Activated CD4-positive, alpha-beta T cell treated with anti-CD3 and anti-CD28 coated beads for 48 hours (primary cell): ENCODE data around the gene ABCB1.
"Not testable (repeated sequence)": the region's sequence is repeated elsewhere in the genome, so short reads cannot be mapped to it uniquely, and the experiment has no call there.

ENCODE experiments used
- DNase-seq: peaks from one replicate; pipeline ENCODE4 v3.0.0-alpha.2; 2020

The ABCB1 gene

DNA sequence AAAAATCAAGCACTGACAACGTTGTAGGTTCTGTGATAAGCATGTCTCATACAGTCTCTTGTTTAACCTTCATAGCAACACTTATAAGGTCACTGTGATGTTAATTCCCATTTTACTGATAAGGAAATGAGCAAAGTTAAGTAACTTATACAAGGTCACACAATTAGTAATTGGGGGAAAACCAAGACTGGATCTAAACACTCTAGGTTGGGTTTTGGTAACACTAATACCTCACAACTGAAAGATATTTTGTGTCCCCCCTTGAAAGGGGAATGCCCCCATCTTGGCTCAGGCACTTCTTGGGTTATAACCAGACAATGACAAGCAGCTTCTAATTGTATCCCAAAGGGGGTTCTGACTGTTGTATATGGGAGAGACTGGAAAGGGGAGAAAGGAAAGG lies 89.2 kb downstream of the ABCB1 start:
- no peak for DNase-seq

DNA sequence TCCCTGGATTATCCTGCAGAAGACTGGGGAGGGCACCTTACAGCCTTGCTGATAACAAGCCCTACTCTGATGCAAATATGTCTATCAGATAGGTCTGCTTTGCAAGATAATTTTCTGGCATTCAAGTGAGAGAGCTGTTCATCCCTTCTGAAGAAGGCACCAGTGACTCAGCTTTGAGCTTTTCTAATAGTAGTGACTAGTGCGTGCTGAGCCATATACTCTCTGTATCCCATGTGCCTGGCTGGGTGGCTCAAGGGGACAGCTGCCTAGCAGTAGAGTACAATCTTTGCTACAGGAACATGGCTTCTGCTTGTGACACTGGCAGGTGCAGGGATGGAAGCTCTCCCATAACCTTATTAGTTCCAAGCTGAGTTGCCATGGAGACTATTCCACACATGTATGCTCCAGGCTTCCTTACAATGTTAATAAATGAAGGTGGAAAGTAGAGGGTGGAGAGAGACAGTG lies 90.2 kb downstream of the ABCB1 start:
- no peak for DNase-seq

DNA sequence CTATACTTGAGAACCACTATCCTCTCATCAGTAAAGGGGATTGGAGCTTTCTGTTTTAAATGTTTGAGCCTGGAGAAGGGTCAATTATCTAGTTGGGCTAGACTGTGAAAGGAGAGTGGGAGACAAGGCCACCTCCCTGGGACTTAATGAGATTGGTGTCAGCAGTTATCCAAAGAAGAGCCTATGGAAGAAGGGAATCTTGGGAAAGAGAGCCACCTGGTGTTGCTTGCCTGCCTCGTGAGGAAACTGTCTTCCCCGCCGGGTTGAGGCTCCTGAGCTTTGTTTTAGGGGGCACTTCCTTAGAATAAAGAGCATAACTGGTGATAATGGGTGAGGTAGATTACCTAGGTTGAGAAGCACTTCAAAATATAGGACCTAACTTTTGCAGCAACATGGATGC lies 93.2 kb downstream of the ABCB1 start:
- DNase-seq, result no peak

DNA sequence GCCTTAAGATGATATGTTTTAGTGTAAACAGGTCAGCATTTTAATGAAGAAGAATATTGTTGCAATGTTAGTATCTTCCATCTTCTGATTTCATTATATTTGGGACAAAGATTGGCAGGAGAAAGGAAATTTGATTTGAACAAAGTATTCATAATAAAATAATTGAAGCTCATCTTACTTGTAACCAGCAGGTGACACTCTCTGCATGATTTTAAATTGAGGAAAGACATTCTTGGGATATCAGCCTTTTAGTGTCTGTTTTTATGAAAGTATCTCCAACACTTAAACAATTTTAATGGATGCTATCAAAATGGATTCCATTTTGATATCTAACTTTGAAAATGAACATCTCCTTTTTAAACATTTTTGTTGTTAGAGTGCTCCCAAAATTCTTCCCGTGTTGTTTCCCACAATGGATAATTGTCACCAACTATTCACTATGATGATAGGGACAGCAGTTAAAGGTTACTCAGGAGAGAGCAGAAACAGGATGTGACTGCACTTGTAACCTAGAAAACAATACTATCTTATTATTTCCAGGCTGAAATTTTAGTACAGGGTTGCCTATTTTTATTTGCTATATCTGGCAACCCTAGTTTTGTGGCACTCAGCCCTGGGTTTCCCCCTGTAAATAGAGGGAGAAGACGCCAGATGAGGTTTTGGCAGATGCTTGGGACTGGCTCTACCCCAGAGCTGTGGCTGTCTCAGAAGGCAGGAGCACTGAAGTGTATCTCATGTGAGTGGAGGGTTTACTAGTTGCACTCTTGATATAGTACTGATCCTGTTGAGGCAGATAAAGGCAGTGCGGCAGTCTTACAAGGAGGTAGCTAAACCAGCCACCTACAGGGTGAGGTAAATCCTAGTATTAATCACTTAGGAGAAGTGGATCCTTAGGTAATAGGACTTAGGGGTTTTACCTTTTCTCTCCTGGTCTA lies 94.2 kb downstream of the ABCB1 start:
- no peak for DNase-seq

DNA sequence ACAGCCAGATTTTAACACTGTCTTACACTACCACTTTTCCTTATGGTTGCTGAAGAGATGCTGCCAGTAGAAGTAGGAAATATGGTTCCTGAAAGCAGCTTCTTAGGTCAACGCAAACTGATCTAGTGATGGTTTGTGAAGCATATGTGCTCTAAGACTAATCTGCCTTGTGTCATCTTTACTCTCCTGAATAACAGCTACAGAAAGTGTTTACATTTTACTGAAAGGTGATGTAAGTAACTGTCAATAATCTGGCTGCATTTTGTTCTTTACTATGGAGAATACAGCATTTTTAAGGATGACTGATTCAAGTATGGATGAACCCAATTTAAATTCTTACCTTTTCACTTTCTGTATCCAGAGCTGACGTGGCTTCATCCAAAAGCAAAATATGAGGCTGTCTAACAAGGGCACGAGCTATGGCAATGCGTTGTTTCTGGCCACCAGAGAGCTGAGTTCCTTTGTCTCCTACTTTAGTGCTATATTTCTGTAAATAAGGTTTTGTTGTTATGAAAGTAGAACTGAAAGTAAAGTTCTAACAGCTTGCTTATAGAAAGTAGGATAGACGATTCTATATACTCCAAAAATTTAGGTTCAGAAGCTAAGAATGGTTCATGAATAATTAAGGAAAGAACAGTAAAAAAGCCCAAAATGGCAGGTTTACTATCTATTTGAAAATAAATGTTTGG lies 95.0 kb downstream of the ABCB1 start:
- DNase-seq, result no peak

DNA sequence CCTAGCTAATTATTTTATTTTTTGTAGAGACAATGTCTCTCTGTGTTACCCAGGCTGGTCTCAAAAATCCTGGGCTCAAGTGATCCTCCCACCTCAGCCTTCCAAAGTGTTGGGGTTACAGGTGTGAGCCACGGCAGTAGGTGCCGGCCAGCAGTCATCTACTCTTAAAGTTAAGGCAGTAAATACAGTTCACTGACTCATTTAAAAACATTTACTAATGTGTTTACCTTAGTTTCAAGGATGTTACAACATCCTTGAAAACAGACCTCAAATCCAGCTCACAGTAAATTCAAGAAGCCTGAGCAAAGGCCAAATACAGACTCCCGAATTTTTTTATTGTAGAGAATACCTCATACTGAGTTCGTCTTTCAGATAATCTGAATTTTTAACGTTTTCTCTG lies 95.6 kb downstream of the ABCB1 start:
- no peak for DNase-seq

DNA sequence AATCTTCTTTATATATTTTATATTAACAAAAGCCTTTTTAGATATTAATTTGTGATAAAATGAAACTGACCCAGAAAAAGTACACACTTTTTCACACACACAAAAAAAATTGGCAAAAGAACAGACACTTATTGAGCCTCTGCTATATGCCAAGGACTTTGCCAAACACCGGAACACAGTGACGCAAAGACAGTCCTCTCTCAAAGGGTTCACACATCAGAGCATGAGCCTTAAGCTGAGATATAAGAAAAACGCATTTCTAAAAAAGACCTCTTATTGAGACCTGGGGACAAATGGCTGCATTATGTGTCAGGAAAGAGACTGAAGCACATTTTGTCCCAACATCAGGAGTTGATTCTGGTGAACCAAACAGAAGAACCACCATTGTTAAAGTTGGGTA lies 101.2 kb downstream of the ABCB1 start:
- no peak for DNase-seq

DNA sequence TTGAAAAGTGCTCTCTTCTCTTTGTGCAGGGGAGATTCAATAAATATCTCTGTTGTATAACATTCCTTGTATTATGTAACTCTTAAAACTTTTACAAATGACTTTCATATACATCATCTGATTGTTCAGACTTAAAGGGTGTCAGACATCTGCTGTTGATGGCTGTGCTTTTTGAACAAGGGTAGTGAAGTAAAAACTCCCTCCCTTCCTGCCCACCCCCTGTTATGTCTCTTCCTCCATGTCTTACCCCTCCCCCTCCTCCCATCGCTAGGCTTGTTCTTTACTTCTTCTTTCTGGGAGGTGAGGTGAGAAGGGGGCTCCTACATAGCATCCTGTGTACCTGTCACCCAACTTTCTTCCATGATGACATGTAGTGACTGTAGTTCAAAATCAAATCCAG lies 101.8 kb downstream of the ABCB1 start:
- DNase-seq, result no peak

DNA sequence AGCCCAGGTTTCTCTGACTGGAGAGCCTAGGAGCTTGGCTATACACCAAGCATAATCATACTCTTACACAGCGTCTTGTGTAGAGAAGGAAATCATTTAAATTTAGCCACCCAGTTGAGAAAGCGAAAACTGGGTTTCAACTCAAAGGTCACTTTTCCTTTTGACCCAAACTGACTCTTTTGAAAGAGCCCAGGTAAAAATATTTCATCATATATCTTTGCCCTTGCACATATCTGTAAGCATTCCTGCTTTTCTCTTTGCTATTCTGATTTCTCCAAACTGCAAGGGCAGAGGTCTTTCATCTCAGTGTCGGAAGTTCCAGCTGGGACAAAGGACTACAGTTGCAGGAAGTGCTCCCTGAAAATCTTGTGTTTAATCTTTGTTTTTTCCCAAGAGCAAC lies 103.2 kb downstream of the ABCB1 start:
- no peak for DNase-seq

DNA sequence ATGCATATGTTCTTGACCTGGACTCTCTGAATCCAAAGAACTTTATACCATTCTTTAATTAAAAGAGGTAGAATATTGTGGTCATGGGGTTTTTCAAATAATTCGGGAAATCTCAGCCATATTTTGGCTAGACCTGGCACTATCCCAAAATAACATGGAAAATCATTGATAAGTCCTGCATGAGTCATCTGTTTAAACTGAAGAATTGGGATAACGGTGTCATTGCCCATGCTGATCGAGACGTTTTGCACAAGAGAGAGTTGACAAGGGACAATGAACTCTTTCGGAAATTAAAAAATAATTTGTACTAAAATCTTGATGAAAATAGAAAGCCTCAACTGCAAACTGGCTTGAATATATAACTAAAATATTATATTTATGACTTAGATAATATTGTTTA lies 105.3 kb downstream of the ABCB1 start:
- DNase-seq, result no peak

DNA sequence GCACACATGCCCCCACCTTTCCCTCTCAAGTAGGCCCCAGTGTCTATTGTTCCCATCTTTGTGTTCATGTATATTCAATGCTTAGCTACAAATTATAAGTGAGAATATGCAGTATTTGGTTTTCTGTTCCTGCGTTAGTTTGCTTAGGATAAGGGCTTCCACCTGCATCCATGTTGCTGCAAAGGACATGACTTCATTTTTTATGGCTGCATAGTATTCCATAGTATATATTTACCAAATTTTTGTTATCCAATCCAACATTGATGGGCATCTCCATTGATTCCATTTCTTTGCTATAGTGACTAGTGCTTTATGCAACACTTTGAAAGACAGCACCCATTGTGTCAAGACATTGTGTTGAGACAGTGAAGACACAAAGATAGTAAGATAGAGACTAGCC lies 106.2 kb downstream of the ABCB1 start:
- no peak for DNase-seq

DNA sequence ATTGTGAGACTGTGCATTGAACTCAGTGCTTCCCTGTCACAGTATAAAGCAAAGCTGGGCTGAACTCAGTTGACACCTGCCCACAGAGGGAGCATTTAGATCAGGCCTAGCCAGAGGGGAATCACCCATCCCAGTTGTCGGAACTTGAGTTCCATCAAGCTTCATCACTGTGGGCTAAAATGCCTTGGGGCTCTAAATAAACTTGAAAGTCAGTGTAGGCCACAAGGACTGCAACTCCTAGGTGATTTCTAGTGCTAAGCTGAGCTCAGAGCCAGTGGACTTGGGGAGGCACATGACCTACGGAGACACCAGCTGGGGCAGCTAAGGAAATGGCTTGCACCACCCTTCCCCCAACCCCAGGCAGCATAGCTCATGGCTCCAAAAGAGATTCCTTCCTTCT lies 117.6 kb downstream of the ABCB1 start:
- DNase-seq, result no peak

DNA sequence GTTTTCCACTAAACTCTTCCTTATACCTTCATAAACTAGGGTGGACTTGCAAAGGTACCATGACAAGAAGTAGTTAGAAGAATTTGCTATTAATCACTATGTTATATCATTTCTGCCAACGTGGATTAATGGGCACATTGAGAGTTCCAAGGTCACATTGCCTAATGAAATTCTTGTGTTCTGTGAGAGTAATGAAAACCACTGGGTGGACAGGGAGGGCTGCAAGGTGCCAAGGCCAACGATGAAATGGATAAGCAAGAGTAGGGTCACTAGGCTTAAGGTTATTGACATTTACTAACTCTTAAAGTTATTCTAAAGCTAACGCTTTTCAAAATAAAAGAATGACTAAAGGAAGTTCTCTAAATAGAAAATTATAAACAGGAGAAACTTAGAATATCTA lies 118.6 kb downstream of the ABCB1 start:
- no peak for DNase-seq

DNA sequence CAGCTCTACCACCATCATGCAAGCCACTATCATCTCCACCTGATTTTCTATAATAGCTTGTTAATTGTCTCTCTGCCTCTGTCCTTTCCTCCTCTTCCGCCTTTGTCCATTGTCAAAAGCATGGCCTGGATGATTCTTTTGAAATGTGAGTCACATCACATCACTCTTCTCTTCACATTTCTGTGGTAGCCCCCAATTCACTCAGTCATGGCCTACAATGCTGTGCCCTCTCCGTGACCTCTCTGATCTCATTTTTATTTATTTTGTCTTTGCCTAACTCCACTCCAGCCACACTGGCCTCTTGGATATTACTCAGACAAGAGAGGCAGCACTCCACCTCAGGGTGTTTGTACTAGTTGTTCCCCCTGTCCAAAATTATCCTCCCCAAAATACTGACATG lies 120.3 kb downstream of the ABCB1 start:
- DNase-seq, result no peak

DNA sequence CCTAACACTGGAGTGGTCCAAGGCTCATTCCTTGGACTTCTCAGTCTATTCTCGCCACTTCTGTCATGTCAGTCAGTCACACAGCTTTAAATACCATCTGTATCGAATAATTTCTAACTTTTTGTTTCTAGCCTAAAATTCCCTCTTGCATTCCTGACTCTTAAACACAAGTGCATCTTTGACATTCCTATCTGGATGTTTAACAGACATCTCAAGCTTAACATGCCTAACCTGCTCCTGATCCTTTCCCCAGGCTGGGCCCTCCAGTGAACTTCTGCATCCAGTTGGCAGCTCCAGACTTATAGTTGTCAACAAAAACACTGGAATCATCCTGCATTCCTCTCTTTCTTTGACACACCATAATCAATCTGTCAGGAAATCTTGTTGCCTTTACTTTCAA lies 120.7 kb downstream of the ABCB1 start:
- DNase-seq, result no peak

DNA sequence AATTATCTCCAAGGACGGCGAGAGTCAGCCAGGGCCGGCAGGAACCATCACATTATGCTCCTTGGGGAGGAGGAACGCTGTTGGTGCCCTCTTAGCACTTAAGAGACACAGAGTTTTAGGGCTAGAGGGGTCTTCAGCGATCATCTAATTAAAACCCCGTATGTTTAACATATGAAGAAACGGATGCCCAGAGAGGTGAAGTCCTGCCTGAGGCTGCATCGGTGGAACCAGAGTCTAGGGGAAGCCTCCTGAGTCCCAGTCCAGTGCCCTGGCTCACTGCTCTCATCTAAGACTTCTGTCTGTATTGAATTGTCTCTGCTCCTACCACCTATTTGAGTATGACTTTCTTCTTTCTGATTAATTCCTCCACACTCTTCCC lies 124.5 kb downstream of the ABCB1 start:
- DNase-seq, result no peak

DNA sequence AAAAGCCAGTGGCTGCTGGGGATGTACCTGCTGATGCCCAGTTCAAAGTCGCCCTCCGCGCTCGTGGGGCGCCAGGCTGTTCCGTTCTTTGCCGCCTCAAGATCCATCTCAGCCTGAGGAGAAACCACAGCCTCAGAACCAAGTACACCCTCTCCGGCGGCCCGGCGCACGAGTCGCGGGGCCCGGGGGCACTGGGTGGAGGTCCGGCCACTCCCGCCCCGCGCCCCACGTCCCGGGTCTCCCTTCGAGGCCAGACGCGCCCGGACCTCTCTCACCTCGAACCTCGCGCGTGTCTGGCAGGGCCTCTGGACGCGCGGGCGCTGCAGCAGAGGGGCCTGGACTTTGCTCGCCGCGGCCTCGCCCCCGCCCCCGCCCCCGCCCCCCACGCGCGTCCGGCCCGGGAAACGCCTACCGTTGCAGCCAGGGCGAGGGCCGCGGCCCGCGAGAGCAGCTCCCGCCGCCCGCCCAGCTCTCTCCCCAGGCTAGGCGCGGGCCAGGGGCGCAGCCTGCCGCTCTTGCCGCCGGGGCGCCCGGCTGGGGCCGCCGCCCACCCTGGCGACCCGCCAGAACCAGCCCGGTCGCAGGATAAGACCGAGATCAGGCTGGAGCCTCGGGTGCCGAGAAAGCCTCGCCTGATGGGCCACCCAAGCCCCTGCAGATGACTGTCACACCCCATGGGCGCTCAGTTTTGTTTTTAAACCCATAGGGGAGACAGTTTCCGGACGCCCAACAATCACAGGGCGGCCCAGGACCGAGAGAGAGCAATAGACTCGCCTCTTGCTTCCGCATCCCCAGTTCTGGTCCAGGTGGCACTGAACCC lies 125.1 kb downstream of the ABCB1 start, which contains the start of gene ABCB4:
Gene ABCB4 (minus strand): TSS at position 322 of the 820 bp plus-strand sequence. CDS start 215 bp downstream, at position 107.
- DNase-seq, result no peak

DNA sequence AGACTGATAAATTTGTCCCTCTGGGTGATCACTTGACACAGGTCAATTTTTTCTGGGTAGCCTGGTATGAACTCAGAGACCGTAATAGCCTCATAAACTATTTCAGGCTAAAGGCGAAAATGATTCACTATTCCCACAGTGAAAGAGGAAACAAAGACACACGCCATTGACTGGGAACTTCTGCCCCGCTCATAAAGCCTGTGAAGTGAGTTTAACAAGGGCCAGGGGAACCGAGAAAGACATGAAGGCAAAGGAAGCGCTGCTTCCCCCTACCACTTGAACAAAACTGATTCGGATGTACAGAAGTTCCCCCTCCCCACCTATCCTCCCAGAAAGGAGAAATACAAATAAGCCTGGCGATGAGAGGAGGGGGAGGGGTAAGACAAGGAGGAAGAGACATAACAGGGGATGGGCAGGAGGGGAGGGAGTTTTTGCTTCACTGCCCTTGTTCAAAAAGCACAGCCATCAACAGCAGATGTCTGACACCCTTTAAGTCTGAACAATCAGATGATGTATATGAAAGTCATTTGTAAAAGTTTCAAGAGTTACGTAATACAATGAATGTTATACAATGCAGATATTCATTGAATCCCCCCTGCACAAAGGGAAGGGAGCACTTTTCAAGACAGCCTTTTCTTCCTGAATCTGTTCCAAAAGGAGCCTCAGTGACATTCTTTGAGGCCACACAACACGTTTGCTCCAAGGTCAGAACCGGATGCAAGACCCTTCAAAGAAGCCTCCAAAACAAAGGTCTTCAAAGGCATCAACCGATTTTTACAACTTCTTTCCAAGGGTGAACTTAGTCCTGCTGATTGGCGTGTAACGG lies 125.9 kb downstream of the ABCB1 start:
- DNase-seq, result no peak

DNA sequence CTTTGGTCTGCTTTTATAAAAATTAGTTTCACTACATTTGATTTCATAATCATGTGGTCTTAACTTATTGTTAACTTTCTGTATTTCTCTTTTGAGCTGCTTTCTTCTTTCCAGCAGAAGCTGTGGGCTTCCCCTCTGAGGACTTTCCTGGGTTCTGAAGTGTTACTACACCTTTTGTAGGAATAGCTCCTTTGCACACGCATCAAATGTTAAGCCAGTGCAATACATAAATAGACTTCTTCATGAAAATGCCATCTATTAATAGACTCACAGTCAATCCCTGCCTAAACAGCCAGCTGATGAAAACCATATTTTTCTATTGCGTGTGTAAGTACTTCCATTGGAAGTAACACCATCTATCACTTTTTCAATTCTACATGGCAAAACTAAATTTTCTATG lies 126.7 kb downstream of the ABCB1 start:
- no peak for DNase-seq

DNA sequence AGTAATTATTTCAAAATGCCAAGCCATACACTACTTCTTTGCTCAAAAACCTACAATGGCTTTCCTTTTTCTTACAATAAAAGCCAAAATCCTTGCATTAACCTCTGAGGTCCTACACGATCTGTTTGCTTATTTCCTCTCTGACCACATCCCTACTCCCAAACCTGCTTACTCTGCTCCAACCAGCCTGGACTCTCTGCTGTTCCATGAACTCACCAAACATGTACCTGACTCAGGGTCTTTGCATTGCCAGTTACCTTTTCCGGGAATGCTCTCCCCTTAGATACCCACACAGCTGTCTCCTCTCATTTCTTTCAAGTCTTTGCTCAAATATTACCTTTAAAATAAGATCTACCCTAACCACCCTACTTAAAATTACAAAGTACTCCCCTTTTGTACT lies 127.5 kb downstream of the ABCB1 start:
- DNase-seq, result no peak

DNA sequence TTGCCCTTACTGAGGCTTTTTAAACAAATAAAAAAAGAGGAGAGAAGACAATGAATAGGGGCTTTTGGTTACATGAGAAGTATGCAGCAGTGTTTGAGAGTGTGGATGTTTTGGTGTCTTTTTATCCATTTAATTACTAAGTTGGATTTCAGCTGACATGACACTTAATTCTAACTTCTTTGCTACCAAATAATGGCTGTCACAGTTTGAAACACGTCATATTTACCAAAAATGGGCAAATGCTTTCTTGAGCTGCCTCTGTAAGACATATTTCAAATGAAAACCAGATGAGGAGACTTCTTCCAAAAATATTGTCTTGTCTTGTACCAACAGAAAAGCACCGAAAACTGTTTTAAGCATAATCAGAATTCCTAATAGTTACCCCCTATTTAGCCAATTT lies 129.2 kb downstream of the ABCB1 start:
- no peak for DNase-seq

DNA sequence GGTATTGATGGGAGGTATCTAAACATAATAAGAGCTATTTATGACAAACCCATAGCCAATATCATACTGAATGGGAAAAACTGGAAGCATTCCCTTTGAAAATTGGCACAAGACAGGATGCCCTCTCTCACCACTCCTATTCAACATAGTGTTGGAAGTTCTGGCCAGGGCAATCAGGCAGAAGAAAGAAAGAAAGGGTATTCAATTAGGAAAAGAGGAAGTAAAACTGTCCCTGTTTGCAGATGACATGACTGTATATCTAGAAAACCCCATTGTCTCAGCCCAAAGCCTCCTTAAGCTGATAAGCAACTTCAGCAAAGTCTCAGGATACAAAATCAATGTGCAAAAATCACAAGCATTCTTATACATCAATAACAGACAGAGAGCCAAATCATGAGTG lies 131.5 kb downstream of the ABCB1 start:
- DNase-seq, result not testable (repeated sequence)

DNA sequence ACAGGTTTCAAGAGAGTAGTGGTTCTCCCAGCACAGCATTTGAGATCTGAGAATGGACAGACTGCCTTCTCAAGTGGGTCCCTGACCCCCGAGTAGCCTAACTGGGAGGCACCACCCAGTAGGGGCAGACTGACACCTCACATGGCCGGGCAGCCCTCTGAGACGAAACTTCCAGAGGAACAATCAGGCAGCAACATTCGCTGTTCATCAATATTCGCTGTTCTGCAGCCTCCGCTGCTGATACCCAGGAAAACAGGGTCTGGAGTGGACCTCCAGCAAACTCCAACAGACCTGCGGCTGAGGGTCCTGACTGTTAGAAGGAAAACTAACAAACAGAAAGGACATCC lies 135.2 kb downstream of the ABCB1 start:
- not testable (repeated sequence) for DNase-seq
